ENCODE measurements around the gene MXRA5.
"Not testable (repeated sequence)": the region's sequence is repeated elsewhere in the genome, so short reads cannot be mapped to it uniquely, and the experiment has no call there.

Gene MXRA5

DNA sequence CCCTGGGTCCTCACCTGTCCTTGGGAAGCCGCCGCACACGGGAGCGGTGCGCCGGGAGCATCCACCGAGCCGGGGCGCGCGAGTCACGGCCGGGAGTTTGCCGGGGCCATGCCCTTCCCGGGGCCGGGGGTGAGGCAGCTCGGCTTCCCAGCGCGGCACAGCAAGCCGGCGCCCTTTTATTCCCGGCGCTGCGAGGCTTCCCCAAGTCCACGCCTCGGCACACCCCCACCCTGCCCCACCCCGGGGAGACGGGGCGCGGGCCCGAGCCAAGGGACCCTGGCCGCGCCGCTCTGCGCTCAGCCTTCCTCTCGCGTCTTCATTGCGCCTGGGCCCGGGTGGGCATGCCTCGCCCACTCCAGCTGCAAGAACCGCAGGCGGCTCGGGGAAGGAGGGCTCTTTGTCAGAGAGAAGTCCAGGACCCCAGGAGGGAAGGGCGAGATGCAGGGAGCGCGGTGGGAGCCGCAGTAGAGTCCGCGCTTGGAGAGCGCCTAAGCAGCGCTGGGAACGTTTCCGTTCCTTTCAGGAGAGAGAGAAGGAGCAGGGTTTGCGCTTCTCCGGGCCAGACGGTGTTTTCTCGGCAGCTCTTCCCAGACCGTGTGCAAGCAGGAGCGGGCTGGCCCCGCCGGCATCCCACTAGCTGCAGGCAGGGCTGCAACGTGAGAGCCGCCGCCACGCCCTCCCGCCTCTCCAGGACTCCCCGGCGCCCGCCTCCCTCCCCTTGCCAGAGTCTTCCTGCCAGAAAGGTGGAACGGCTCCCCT, at the start of gene MXRA5:
MXRA5 (minus strand) TSS at position 152 of the 759 bp plus-strand sequence. CDS start 2,819 bp downstream, outside the sequence.
- DNase-seq: no peak

DNA sequence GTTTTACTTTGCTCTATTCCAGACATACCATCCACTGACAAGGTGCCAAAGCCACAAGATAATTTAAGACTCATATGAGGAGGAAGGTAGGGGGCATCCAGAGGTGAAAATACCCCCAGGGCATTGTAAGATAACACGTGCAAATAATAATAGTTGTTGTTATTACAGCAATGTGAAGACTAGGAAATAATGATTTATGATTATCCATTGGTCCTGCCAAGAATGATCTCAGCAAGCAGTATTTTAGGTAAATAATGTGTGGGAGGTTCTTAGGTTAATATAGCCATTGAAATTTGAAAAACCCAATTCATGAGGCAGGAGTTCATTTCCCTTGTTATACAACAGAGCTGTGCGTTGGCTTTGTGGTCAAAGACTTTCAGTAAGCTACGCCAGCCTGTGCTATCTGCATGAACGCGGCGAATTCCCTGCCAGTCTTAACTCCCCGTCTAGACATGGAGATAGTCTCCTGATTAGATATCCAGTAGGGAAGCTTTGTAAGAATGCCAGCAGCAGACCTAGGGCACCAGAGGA, 47.2 kb upstream of the MXRA5 start:
- DNase-seq: no peak

DNA sequence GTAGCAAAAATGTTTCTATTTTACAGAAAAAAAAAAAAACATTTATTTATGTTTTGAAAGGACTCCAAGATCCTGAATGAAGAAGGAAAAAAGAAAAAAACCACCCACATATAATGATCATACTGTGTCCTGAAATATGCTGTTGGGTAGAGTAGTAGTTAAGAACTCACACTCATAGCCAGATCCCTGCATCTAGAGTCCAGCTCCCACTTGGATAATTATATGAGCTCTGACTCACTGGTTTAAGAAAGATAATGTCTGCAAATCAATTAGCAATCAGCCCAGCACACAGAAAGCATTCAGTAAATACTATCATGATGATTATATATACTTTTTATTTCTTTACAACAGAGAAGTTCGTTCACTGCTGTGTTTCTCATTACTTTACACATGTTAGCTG, 46.7 kb upstream of the MXRA5 start:
- no peak for DNase-seq

- DNase-seq: no peak
Observed at GRCh38 chrX:3388457-3388856, 42.0 kb upstream of the MXRA5 start.

- no peak for DNase-seq
Observed at GRCh38 chrX:3384327-3384726, 37.9 kb upstream of the MXRA5 start.

DNA sequence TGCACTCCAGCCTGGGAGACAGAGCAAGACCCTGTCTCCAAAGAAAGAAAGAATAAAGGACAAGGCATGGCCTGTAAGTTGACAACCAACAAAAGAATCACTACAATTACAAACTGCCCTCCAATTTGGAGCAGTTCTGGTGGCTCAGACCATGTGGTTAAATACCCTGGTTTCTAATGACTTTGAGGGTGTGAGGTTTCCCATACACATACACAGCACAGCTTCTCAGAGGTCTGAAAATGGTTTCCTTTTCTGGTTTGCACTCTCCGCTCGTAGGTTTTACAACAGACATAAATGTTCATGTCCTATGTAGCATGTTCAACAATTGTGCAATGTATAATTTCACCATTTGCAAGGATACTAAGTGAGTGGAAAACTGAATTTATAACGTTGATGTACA, 34.2 kb upstream of the MXRA5 start:
- DNase-seq: no peak

- no peak for DNase-seq
Observed at GRCh38 chrX:3379111-3379510, 32.7 kb upstream of the MXRA5 start.

GRCh38 chrX:3378156-3378555, 31.7 kb upstream of the MXRA5 start:
- DNase-seq: no peak

- DNase-seq: no peak
Observed at GRCh38 chrX:3377560-3377959, 31.1 kb upstream of the MXRA5 start.

DNA sequence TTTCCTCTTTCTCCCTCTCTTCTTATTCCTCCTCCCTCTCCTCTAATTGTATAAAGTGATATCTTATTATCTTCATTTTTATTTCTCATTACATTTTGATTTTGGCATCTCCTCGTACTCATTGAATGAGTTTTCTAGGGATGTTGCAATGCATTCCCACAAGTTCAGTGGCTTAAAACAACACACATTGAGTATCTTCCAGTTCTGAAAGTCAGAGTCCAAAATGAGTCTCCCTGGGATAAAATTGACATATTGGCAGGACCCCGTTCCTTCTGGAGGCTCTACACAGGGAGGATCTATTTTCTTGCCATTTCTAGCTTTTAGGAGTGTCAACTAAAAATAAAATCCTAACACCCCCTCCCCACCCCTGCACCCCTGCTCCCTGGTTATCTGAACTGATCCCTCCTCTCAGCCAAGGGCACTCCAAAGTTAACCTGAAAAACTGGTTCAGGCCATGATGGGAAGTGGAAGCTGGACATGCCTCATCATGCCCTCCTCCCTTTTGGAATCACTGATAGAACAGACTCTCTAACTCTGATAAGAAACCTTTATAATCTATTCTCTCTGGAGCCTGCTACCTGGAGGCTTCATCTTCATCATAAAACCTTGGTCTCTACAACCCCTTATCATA, 29.5 kb upstream of the MXRA5 start:
- DNase-seq: not testable (repeated sequence)

DNA sequence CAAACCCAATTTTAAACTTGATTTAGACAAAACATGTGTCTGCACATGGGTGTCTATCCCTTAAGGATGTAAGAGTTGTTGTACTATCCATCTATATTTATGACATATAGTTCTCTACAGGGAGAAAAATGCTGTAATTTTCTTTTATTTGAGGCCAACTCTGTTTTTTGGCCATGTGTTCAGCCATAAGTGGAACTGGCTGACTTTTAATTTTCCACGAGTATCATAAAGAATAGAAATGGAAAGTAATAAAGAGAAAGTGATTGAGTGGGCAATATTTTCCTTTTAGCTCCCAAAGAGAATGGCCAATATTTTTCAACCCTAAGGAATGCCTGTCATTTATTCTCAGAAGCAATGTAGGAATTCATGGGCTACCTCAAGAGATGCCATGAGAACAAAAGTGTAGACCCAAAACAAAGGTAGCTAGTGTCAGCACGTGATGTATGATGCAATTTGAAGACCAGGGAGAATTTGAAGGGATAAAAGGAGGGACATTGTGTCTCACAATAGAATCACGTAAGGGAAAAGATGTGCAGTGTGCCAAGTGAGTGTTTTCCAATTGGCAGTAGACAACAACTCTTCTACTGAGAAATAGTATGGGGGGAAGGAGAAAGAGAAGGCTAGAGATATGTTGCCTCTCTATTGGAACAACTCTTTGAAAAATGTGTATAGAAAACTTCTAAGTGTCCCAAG, 27.8 kb upstream of the MXRA5 start:
- DNase-seq: no peak

DNA sequence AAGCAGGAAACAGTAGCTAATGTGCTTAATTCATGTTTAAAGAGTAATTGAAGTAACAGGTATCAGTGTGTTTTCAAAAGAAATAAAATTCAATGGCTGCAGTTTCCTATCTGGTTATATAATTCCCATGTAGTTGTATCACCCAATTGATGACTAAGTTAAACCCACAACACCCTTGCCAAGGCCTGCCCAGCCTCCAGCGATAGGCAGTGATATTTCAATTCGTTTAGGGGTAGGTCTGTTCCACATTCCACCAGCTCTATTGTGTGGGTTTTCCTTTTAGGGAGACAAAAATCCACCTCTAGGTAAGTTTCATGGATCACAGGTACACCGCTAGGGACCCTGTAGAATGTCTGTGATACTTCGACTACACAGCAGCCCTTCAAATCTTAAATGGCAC, 24.7 kb upstream of the MXRA5 start:
- no peak for DNase-seq

- no peak for DNase-seq
Observed at GRCh38 chrX:3370656-3371055, 24.2 kb upstream of the MXRA5 start.

DNA sequence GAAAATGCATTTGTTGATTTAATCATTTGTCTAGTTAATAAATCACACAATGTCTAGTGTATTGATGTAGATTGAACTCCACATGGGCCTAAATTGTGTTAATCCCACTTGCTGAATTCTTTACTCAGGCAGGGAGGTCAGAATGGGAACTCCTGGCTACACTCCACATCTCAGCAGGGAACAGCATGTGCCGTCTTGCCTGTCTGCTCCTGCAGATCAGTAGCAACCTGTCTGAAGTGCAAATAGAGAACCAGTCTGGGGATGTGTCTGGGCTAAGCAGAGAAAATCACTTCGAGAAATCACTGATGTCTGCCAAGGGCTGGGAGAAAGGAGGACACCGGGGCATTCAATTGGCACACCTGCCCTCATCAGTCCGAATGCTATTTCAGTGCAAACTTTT, 16.5 kb upstream of the MXRA5 start:
- DNase-seq: no peak

DNA sequence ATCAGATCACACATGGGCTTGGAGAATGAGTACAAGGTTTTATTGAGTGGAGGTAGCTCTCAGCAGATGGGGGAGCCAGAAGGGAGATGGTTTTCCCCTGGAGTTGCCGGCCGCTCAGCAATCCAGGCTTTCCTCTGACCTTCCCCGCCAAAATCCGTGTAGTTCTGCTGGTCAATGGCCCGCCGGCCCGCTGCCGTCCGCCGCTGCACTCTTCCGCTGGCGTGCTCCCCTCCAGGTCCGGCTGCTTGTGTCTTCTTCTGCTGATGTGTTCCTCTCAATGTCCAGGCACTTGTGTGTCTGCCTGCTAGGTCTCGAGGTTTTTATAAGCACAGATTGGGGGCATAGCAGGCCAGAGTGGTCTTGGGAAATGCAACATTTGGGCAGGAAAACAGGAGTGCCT, 14.4 kb upstream of the MXRA5 start:
- no peak for DNase-seq

DNA sequence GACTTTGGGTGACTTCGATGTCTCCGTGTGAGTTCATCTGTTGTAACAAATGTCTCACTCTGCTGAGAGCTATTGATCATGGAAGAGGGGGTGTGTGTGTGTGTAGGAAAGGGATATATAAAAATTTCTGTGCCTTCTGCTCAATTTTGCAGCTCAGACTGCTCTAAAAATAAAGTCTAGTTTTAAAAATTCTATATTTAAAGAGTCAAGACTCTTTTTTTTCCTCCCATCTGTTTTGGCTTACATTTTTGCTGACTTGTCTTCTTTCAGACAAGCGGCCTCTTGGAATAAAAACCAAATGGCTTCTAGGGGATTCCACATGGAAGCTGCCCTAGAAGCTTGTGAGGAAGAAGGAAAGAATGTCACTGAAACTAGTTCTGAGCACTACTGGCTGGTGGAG, 6.3 kb upstream of the MXRA5 start:
- not testable (repeated sequence) for DNase-seq

DNA sequence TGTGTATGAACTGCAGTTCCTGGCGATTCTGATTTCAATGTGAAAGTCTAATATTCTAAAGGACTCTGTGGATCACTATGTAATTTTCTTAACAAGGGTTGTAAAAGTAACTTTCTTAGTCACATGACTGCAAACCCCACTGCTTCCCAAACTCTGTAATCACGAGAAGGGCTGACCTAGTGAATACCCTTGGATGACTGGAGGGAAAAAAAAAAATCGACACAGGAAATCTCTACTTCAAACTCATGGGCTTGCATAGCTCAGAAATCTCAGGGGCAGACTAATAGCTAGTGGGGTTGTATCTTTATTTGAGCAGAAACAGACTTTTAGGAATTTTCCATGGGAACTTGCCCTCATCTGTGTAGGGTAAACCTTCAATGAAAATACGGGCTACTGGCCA, 4.8 kb upstream of the MXRA5 start:
- DNase-seq: no peak

DNA sequence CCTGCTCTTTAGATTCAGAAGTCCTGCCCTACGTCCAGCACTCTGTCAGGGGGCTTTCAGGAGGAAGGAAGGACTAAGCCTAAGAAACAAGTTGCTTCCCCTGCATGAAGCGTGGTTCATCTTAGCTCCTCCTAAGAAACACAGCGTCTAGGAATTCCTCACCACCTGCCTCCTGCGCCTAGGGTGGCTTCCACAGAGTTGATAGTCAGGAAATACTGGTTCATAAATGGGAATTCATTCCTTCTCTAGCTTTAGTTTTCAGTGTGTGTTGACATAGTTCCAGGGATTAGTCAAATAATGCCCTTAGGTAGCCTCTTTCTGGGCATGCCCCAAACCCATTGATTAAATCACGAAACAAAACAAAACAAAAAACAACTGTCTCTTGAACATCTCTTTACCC, 1.7 kb upstream of the MXRA5 start:
- DNase-seq: no peak

DNA sequence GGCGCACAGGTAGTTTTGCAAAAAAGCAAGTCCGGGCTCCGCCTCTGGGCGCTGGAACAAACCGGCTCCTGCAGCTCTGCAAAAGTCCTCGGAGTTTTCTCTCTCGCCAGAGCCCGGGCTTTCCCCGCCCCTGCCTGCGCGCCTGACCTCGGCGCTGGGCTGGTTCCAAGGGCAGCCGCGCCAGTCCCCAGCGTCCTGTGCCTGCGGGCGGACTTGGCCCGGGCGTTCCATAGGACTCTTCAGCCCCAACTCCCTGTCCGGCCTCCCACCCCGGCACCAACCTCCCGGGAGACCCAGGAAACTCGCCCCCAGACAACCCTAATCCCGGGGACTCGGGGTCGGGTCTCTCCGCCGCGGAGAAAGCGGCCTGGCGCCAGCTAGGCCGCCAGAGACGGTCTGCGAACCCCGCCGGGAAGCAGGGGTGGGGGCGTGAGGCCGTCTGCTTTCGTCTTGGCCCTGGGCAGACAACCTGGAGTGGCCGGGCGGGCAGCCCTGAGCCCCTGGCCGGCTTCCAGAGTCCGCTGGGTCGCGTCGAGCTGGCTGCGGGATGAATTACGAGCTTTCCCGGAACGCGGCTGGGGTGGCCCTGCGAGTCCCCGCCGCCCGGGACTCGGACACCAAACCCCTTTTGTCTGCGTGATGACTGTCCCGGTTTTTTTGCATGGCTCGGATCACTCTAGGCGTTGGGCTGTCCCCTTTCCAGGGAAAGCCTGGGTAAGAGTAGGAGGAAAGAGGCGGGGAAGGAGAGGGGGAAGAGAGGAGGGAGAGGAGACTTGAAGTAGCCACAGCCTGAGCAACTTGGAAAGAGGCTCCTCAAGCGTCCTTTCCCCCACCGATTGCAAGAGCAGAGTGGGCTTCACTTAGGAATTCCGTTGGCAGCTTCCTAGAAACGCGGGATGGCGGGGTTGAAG, 916 bp downstream of the MXRA5 start:
- no peak for DNase-seq

GRCh38 chrX:3343569-3343968, 2.9 kb downstream of the MXRA5 start:
- DNase-seq: not testable (repeated sequence)

- DNase-seq: no peak
Observed at GRCh38 chrX:3340016-3340415, 6.4 kb downstream of the MXRA5 start.

DNA sequence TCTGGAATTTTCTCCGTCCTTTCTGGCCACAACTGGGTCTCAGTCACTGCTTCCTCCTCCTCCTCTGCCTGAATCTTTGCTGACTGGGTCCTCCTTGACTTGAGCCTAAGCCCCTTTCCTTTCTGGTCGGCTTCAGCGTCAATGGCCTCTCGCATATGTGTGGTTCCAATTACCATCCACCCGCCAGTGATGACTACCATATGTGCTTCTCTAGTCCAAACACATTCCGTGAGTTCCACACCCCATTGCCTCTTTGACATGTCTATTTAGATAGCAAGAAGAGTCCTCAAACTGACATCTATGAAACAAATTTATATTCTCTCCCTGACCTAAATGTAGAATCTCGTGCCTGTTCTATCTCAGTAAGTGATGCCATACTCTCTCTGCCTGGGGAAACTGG, 19.8 kb downstream of the MXRA5 start:
- DNase-seq: no peak
